ENCODE data around the gene CHDH.

Gene CHDH

GRCh38 chr3:53849916-53850315 lies 3.7 kb upstream of the CHDH start:
- no peak for DNase-seq (ENCODE audit: low spot score)

- DNase-seq (ENCODE audit: low spot score): no peak
These were observed 584 bp upstream of the CHDH start for GRCh38 chr3:53846851-53847155.

- DNase-seq (ENCODE audit: low spot score): no peak
These were observed 412 bp downstream of the CHDH start for GRCh38 chr3:53845881-53846133.

GRCh38 chr3:53845103-53845880 lies 927 bp downstream of the CHDH start:
- peak; percentile 52 for DNase-seq (ENCODE audit: low spot score)

GRCh38 chr3:53844262-53845102 lies 1.7 kb downstream of the CHDH start:
- DNase-seq (ENCODE audit: low spot score): no peak

- DNase-seq (ENCODE audit: low spot score): no peak
These were observed 2.7 kb downstream of the CHDH start for GRCh38 chr3:53843195-53844177.

GRCh38 chr3:53842436-53843194 lies 3.6 kb downstream of the CHDH start:
- DNase-seq (ENCODE audit: low spot score): peak; percentile 67

GRCh38 chr3:53841296-53841695 lies 4.9 kb downstream of the CHDH start:
- DNase-seq (ENCODE audit: low spot score): no peak

- no peak for DNase-seq (ENCODE audit: low spot score)
These were observed 8.9 kb downstream of the CHDH start for GRCh38 chr3:53837331-53837730.

- no peak for DNase-seq (ENCODE audit: low spot score)
These were observed 9.9 kb downstream of the CHDH start for GRCh38 chr3:53836084-53836872.

GRCh38 chr3:53835257-53835656 lies 11.0 kb downstream of the CHDH start:
- DNase-seq (ENCODE audit: low spot score): no peak

GRCh38 chr3:53834429-53835095 lies 11.7 kb downstream of the CHDH start:
- DNase-seq (ENCODE audit: low spot score): no peak

GRCh38 chr3:53833700-53834099 lies 12.5 kb downstream of the CHDH start:
- DNase-seq (ENCODE audit: low spot score): no peak

- DNase-seq (ENCODE audit: low spot score): no peak
These were observed 13.1 kb downstream of the CHDH start for GRCh38 chr3:53833053-53833645.

GRCh38 chr3:53830944-53831343 lies 15.3 kb downstream of the CHDH start:
- DNase-seq (ENCODE audit: low spot score): no peak

GRCh38 chr3:53829605-53830004 lies 16.6 kb downstream of the CHDH start:
- DNase-seq (ENCODE audit: low spot score): no peak

- no peak for DNase-seq (ENCODE audit: low spot score)
These were observed 17.6 kb downstream of the CHDH start for GRCh38 chr3:53828581-53828980.

GRCh38 chr3:53826048-53826447 lies 20.2 kb downstream of the CHDH start:
- DNase-seq (ENCODE audit: low spot score): no peak

GRCh38 chr3:53824795-53825194 lies 21.4 kb downstream of the CHDH start:
- DNase-seq (ENCODE audit: low spot score): no peak
